ENCODE data around the gene CFAP299.
"Not testable (repeated sequence)": the region's sequence is repeated elsewhere in the genome, so short reads cannot be mapped to it uniquely, and the experiment has no call there.

CFAP299 gene

GRCh38 chr4:80308466-80308822 is 27.1 kb upstream of the CFAP299 start:
- Histone ChIP-seq H3K27ac (ENCODE audit: low read depth, low read length) (no peak overlapping the region), H3K36me3 (ENCODE audit: control insufficient read depth, insufficient read depth, low read length) (no peaks in the 10 kb centered on the region), H3K27me3 (ENCODE audit: control insufficient read depth, insufficient read depth, low read length) (no peaks in the 10 kb centered on the region), H3K4me3 (ENCODE audit: low read length) (no peak overlapping the region), H3K9ac (ENCODE audit: low read length) (no peak overlapping the region), H3K4me1 (ENCODE audit: control insufficient read depth, insufficient read depth, low read length) (no peaks in the 10 kb centered on the region)

DNA sequence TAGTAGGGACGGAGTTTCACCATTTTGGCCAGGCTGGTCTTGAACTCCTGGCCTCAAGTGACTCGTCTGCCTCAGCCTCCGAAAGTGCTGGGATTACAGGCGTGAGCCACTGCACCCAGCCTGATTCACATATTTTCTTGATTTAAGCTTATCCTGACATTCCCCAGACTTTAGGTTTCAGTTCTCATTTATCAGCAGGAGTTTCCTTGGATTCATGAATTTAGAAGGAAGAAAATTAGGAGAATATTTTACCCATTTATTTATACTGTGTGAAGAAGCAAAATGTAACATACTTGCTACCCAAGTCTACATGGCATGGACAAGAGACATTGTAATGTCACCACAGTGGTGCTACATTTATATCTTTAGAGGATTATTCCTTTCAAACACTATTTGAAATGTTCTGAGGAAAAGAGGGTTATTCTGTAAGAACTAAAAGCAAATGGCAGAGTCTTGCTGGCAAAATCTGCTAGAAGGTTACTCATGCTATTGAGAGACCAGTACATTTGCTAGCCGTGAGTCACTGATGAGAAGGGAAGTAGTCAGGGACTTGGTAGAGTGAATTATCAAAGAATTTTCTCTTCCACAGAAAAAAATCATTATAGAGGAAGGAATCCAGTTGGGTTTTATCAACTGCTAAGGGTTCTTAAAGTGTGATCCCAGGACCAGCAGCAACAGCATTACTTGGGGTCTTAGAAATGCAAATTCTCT is 26.1 kb upstream of the CFAP299 start:
- Histone ChIP-seq H3K4me1 (ENCODE audit: control insufficient read depth, insufficient read depth, low read length) (no peaks in the 10 kb centered on the region), H3K4me3 (ENCODE audit: low read length) (no peak overlapping the region), H3K27me3 (ENCODE audit: control insufficient read depth, insufficient read depth, low read length) (no peaks in the 10 kb centered on the region), H3K9ac (ENCODE audit: low read length) (no peak overlapping the region), H3K27ac (ENCODE audit: low read depth, low read length) (no peak overlapping the region), H3K36me3 (ENCODE audit: control insufficient read depth, insufficient read depth, low read length) (no peaks in the 10 kb centered on the region)

DNA sequence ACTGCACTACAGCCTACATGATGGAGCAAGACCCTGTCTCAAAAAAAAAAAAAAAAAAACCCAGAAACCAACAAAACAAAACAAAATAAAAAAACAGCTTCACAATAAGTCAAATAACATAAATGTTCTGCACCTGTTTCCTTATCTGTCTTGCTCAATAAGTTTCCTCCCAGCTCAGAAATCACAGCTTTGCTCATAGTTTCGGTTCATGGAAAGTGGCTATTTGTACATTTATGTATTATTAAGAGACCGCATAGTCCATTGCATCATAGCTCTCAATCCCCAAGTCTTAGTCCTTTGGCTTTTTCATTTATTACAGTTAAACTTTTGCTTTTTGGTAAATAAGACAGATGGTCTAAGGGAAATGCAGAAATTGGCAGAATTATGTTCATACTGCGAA is 24.4 kb upstream of the CFAP299 start:
- no peak overlapping the region for H3K27ac ChIP-seq (ENCODE audit: low read depth, low read length)
- H3K9ac ChIP-seq (ENCODE audit: low read length) = no peak overlapping the region
- H3K4me3 ChIP-seq (ENCODE audit: low read length) = no peak overlapping the region
- H3K4me1 ChIP-seq (ENCODE audit: control insufficient read depth, insufficient read depth, low read length) = no peaks in the 10 kb centered on the region
- no peaks in the 10 kb centered on the region for H3K27me3 ChIP-seq (ENCODE audit: control insufficient read depth, insufficient read depth, low read length)
- no peaks in the 10 kb centered on the region for H3K36me3 ChIP-seq (ENCODE audit: control insufficient read depth, insufficient read depth, low read length)

DNA sequence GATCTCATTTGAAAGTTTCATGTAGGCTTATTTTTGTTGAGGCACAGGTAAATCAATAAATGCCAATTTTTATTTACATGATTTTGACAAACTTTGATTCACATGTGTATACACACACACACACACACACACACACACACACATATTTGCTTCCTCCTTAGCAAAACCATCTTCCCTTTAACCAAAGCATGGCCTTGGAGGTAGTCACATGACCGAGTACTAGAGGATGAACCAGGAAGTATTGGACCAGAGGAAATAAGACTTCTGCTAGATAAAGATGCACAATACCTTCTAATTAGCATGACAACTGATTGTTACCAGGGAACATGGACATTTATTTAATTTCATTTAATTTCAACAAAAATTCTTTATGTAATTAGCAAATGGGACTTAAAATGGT is 23.4 kb upstream of the CFAP299 start:
- Histone ChIP-seq H3K27ac (ENCODE audit: low read depth, low read length) (no peak overlapping the region), H3K27me3 (ENCODE audit: control insufficient read depth, insufficient read depth, low read length) (no peaks in the 10 kb centered on the region), H3K36me3 (ENCODE audit: control insufficient read depth, insufficient read depth, low read length) (no peaks in the 10 kb centered on the region), H3K9ac (ENCODE audit: low read length) (no peak overlapping the region), H3K4me1 (ENCODE audit: control insufficient read depth, insufficient read depth, low read length) (no peaks in the 10 kb centered on the region), H3K4me3 (ENCODE audit: low read length) (no peak overlapping the region)

- no peak overlapping the region for H3K4me3 ChIP-seq (ENCODE audit: low read length)
- no peaks in the 10 kb centered on the region for H3K36me3 ChIP-seq (ENCODE audit: control insufficient read depth, insufficient read depth, low read length)
- no peak overlapping the region for H3K27ac ChIP-seq (ENCODE audit: low read depth, low read length)
Measured at GRCh38 chr4:80313627-80314026, 21.9 kb upstream of the CFAP299 start.

DNA sequence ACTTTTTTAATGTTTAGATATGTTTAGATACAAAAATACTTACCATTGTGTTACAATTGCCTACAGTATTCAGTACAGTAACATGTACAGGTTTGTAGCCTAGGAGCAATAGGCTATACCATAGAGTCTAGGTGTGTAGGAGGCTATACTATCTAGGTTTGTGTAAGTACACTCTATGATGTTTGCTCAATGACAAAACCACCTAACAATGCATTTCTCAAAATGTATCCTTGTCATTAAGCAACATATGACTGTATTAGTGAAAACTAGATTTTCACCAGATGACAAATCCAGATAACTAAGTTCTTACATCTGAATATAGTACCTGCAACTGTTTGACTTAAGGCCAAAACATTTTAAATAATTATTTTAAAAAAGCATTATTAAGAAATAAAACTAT is 19.7 kb upstream of the CFAP299 start:
- H3K9ac ChIP-seq (ENCODE audit: low read length); H3K4me1 ChIP-seq (ENCODE audit: control insufficient read depth, insufficient read depth, low read length); H3K27me3 ChIP-seq (ENCODE audit: control insufficient read depth, insufficient read depth, low read length); H3K27ac ChIP-seq (ENCODE audit: low read depth, low read length); H3K4me3 ChIP-seq (ENCODE audit: low read length); H3K36me3 ChIP-seq (ENCODE audit: control insufficient read depth, insufficient read depth, low read length): not testable (repeated sequence)

More at GRCh38 chr4:80313627-80314026, 21.9 kb upstream of the CFAP299 start:
- Histone ChIP-seq H3K9ac (ENCODE audit: low read length) (no peak overlapping the region), H3K27me3 (ENCODE audit: control insufficient read depth, insufficient read depth, low read length) (no peaks in the 10 kb centered on the region), H3K4me1 (ENCODE audit: control insufficient read depth, insufficient read depth, low read length) (no peaks in the 10 kb centered on the region)

GRCh38 chr4:80321341-80321740 is 14.2 kb upstream of the CFAP299 start:
- Histone ChIP-seq H3K36me3 (ENCODE audit: control insufficient read depth, insufficient read depth, low read length) (no peaks in the 10 kb centered on the region), H3K27me3 (ENCODE audit: control insufficient read depth, insufficient read depth, low read length) (no peaks in the 10 kb centered on the region), H3K9ac (ENCODE audit: low read length) (no peak overlapping the region), H3K27ac (ENCODE audit: low read depth, low read length) (no peak overlapping the region), H3K4me1 (ENCODE audit: control insufficient read depth, insufficient read depth, low read length) (no peaks in the 10 kb centered on the region), H3K4me3 (ENCODE audit: low read length) (no peak overlapping the region)

- Histone ChIP-seq H3K27me3 (ENCODE audit: control insufficient read depth, insufficient read depth, low read length) (no peaks in the 10 kb centered on the region), H3K4me1 (ENCODE audit: control insufficient read depth, insufficient read depth, low read length) (no peaks in the 10 kb centered on the region), H3K36me3 (ENCODE audit: control insufficient read depth, insufficient read depth, low read length) (no peaks in the 10 kb centered on the region), H3K4me3 (ENCODE audit: low read length) (no peak overlapping the region), H3K27ac (ENCODE audit: low read depth, low read length) (no peak overlapping the region), H3K9ac (ENCODE audit: low read length) (no peak overlapping the region)
Measured at GRCh38 chr4:80321776-80322175, 13.8 kb upstream of the CFAP299 start.

GRCh38 chr4:80322716-80323115 is 12.8 kb upstream of the CFAP299 start:
- Histone ChIP-seq H3K27me3 (ENCODE audit: control insufficient read depth, insufficient read depth, low read length) (no peaks in the 10 kb centered on the region), H3K27ac (ENCODE audit: low read depth, low read length) (no peak overlapping the region), H3K9ac (ENCODE audit: low read length) (no peak overlapping the region), H3K4me1 (ENCODE audit: control insufficient read depth, insufficient read depth, low read length) (no peaks in the 10 kb centered on the region), H3K36me3 (ENCODE audit: control insufficient read depth, insufficient read depth, low read length) (no peaks in the 10 kb centered on the region), H3K4me3 (ENCODE audit: low read length) (no peak overlapping the region)

DNA sequence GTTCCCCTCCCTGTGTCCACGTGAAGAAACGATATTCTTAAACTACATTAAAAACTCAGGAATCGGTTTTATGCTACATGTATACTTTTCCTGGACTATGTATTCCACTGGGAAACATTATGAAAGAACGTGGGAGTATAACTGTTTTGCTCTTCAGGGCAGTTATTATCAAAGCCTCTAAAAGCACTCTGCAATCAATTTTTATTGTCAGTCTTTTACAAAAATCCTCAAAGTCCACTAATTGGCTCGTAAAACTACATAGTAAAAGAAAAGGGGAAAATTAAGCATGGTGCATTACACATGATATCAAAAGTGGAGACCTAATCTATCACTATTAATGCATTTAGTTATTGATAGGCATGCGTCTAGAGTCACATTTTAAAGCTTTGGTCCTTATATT is 11.4 kb upstream of the CFAP299 start:
- Histone ChIP-seq H3K9ac (ENCODE audit: low read length) (no peak overlapping the region), H3K4me1 (ENCODE audit: control insufficient read depth, insufficient read depth, low read length) (no peaks in the 10 kb centered on the region), H3K27me3 (ENCODE audit: control insufficient read depth, insufficient read depth, low read length) (no peaks in the 10 kb centered on the region), H3K27ac (ENCODE audit: low read depth, low read length) (no peak overlapping the region), H3K36me3 (ENCODE audit: control insufficient read depth, insufficient read depth, low read length) (no peaks in the 10 kb centered on the region), H3K4me3 (ENCODE audit: low read length) (no peak overlapping the region)

DNA sequence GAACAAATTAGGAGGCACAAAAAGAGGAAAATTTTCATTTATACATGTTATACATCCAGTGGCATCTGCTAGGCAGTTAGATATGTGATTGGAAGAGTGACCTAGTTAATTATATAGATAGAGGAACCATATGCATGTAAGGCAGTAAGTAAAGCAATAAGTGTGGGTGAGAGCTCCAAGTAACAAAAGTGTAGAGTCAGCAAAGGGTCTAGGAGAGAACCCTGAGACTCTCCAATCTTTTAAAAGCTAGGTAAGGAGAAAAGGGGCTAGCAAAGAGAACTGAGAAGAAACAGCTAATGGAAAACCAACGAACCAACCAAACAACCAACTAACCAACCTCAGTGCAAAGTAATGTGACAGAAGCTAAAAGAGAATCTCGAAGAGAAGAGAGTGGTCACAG is 3.8 kb upstream of the CFAP299 start:
- Histone ChIP-seq H3K9ac (ENCODE audit: low read length) (no peak overlapping the region), H3K27me3 (ENCODE audit: control insufficient read depth, insufficient read depth, low read length) (no peaks in the 10 kb centered on the region), H3K4me3 (ENCODE audit: low read length) (no peak overlapping the region), H3K27ac (ENCODE audit: low read depth, low read length) (no peak overlapping the region), H3K4me1 (ENCODE audit: control insufficient read depth, insufficient read depth, low read length) (no peaks in the 10 kb centered on the region), H3K36me3 (ENCODE audit: control insufficient read depth, insufficient read depth, low read length) (no peaks in the 10 kb centered on the region)

DNA sequence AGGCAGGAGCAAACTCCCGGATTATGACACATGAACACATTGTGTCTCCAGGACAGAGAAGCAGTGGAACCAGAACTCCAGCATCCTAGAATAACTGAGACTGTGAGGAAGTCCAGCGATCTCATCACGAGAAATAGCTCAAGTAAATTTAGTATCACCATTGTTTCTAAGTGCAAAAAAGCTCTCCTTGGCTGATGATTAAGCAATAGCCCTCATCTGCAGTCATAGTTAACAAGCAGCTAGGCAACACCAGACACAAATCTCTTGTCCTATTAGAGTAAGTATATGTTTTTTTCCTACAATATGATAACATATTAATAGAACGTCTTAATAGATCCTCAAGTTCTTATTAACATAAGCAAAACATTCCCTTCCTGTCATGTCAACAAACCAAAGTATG is 2.4 kb upstream of the CFAP299 start:
- Histone ChIP-seq H3K36me3 (ENCODE audit: control insufficient read depth, insufficient read depth, low read length) (no peaks in the 10 kb centered on the region), H3K4me1 (ENCODE audit: control insufficient read depth, insufficient read depth, low read length) (no peaks in the 10 kb centered on the region), H3K9ac (ENCODE audit: low read length) (no peak overlapping the region), H3K27me3 (ENCODE audit: control insufficient read depth, insufficient read depth, low read length) (no peaks in the 10 kb centered on the region), H3K4me3 (ENCODE audit: low read length) (no peak overlapping the region), H3K27ac (ENCODE audit: low read depth, low read length) (no peak overlapping the region)

DNA sequence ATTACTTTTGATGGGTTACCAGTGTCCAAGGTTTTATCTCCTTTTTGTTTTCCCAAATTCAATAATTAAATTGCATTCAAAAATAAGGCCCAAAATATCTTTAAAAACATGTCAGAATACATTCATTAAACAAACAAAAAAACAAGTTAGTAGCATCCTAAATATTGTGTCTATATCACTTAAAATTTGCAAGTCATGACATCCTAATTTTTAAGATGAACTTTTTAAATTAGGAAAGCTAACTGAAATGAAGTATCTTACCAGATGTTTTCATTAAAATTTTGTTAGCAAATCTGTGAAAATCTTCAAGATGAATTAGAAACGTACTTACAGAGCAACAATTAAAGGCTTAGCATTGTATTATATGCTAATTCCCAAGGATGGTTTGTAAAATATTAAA is 962 bp upstream of the CFAP299 start:
- no peaks in the 10 kb centered on the region for H3K4me1 ChIP-seq (ENCODE audit: control insufficient read depth, insufficient read depth, low read length)
- H3K4me3 ChIP-seq (ENCODE audit: low read length) = no peak overlapping the region
- H3K36me3 ChIP-seq (ENCODE audit: control insufficient read depth, insufficient read depth, low read length) = no peaks in the 10 kb centered on the region
- no peaks in the 10 kb centered on the region for H3K27me3 ChIP-seq (ENCODE audit: control insufficient read depth, insufficient read depth, low read length)
- H3K9ac ChIP-seq (ENCODE audit: low read length) = no peak overlapping the region
- no peak overlapping the region for H3K27ac ChIP-seq (ENCODE audit: low read depth, low read length)
